ENCODE measurements around the gene RNF182.

The RNF182 gene

DNA sequence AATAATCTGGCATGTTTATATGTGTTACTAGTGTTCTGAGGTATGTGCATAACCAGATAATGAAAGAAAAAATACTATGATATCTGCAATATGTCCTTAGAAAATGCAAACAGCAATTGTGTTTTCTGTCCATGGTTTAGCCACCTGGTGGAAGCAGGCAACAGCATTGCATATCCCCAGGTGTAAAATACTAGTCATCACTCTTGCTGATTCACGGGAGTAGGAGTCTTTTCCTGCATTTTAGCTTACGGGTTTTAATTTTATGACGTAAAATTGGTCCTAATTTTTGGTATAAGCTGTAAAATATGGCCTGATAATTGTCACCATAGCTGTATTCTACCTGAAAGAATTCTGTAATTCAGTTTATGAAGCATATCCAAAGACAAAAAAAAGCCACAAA lies 2.5 kb downstream of the RNF182 start:
- Histone ChIP-seq H2AFZ (ENCODE audit: low read depth, low read length) (no peak overlapping the region), H4K20me1 (ENCODE audit: insufficient read depth, low read length) (no peaks in the 10 kb centered on the region; the same call in 1 of the 2 replicates), H3K4me3 (ENCODE audit: low read length) (no peak overlapping the region), H3K27me3 (ENCODE audit: low read depth, low read length) (no peaks in the 10 kb centered on the region), H3K27ac (ENCODE audit: low read length) (no peak overlapping the region), H3K9me3 (ENCODE audit: insufficient read depth, low read length) (no peaks in the 10 kb centered on the region), H3K36me3 (replicated peaks; ENCODE audit: low read depth, low read length) (peaks cover 22% of the 10 kb centered on the region), H3K79me2 (ENCODE audit: low read length) (peaks cover 71% of the 10 kb centered on the region), H3K4me2 (ENCODE audit: low read length) (no peak overlapping the region; the same call in 1 of the 2 replicates), H3K4me1 (ENCODE audit: low read length) (peaks cover 21% of the 10 kb centered on the region), H3K9ac (ENCODE audit: low read length) (no peak overlapping the region)
- no peak for TF ChIP-seq EZH2phosphoT487 (IDR thresholded peaks at IDR 0.05; ENCODE audit: low read depth)
- TF ChIP-seq, protein P1, sequence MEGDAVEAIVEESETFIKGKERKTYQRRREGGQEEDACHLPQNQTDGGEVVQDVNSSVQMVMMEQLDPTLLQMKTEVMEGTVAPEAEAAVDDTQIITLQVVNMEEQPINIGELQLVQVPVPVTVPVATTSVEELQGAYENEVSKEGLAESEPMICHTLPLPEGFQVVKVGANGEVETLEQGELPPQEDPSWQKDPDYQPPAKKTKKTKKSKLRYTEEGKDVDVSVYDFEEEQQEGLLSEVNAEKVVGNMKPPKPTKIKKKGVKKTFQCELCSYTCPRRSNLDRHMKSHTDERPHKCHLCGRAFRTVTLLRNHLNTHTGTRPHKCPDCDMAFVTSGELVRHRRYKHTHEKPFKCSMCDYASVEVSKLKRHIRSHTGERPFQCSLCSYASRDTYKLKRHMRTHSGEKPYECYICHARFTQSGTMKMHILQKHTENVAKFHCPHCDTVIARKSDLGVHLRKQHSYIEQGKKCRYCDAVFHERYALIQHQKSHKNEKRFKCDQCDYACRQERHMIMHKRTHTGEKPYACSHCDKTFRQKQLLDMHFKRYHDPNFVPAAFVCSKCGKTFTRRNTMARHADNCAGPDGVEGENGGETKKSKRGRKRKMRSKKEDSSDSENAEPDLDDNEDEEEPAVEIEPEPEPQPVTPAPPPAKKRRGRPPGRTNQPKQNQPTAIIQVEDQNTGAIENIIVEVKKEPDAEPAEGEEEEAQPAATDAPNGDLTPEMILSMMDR (IDR thresholded peaks at IDR 0.05; ENCODE audit: low read depth, low read length): no peak; the same call in 1 of the 2 replicates

DNA sequence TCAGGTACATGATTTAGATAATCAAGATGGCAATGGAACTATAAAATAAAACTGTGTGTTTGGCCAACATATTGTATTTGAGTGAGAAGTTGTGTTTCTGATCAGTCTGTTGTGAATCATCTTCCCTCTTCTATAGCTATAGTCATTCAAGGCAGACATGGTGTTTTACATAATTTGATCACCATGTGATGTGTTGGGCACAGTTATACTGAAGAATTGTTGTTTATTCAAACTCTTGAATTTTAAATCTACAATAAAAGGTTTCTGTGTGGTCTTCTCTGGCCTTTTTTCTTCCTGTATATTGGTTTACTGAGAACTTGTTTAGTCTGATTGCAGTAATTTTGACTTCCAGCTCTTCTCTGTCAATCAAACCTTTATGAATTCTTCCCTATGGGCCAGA lies 4.4 kb downstream of the RNF182 start:
- H4K20me1 ChIP-seq (ENCODE audit: insufficient read depth, low read length): no peaks in the 10 kb centered on the region; the same call in 1 of the 2 replicates
- peaks cover 80% of the 10 kb centered on the region for H3K79me2 ChIP-seq (ENCODE audit: low read length)
- H3K36me3 ChIP-seq (replicated peaks; ENCODE audit: low read depth, low read length): peaks cover 23% of the 10 kb centered on the region
- no peaks in the 10 kb centered on the region for H3K27me3 ChIP-seq (ENCODE audit: low read depth, low read length)
- H3K9me3 ChIP-seq (ENCODE audit: insufficient read depth, low read length): no peaks in the 10 kb centered on the region
- TF ChIP-seq, protein P1 (IDR thresholded peaks at IDR 0.05; ENCODE audit: low read depth, low read length): no peak
- no peak for TF ChIP-seq EZH2phosphoT487 (IDR thresholded peaks at IDR 0.05; ENCODE audit: low read depth)
- no peak overlapping the region for H2AFZ ChIP-seq (ENCODE audit: low read depth, low read length)
- peaks cover 4% of the 10 kb centered on the region; the same call in 1 of the 2 replicates for H3K4me1 ChIP-seq (ENCODE audit: low read length)
- no peak overlapping the region for H3K9ac ChIP-seq (ENCODE audit: low read length)
- H3K27ac ChIP-seq (ENCODE audit: low read length): no peak overlapping the region
- H3K4me3 ChIP-seq (ENCODE audit: low read length): no peak overlapping the region
- no peak overlapping the region for H3K4me2 ChIP-seq (ENCODE audit: low read length)

DNA sequence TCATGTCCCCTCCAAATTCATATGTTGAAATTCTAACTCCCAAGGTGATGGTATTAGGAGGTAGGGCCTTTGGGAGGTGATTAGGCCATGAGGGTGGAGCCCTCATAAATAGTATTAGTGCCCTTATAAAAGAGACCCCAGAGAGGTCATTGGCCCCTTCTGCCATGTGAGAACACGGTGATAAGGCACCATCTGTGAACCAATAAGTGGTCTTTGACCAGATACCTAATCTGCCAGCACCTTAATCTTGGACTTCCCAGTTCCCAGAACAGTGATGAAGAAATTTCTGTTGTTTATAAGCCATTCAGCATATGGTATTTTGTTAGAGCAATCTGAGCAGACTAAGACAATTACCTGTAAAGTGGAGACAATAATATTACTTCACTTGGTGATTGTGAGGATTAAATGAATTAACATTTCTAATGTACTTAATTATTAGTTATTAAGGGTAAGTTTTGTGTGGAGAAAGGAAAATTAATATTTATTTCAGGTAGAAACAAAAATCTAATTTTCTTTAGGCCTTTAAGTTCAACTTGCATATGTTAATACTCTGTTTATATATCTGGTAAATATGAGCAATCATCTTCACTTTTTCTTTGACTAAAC lies 7.1 kb downstream of the RNF182 start:
- no peaks in the 10 kb centered on the region for H3K27me3 ChIP-seq (ENCODE audit: low read depth, low read length)
- H3K4me1 ChIP-seq (ENCODE audit: low read length): no peaks in the 10 kb centered on the region
- H3K27ac ChIP-seq (ENCODE audit: low read length): no peak overlapping the region
- H3K4me3 ChIP-seq (ENCODE audit: low read length): no peak overlapping the region
- peaks cover 84% of the 10 kb centered on the region for H3K79me2 ChIP-seq (ENCODE audit: low read length)
- TF ChIP-seq, protein P1 (IDR thresholded peaks at IDR 0.05; ENCODE audit: low read depth, low read length): no peak
- no peak for TF ChIP-seq EZH2phosphoT487 (IDR thresholded peaks at IDR 0.05; ENCODE audit: low read depth)
- H3K9me3 ChIP-seq (ENCODE audit: insufficient read depth, low read length): no peaks in the 10 kb centered on the region
- no peak overlapping the region for H3K4me2 ChIP-seq (ENCODE audit: low read length)
- H4K20me1 ChIP-seq (ENCODE audit: insufficient read depth, low read length): no peaks in the 10 kb centered on the region; the same call in 1 of the 2 replicates
- no peak overlapping the region for H3K9ac ChIP-seq (ENCODE audit: low read length)
- peaks cover 21% of the 10 kb centered on the region for H3K36me3 ChIP-seq (replicated peaks; ENCODE audit: low read depth, low read length)
- no peak overlapping the region for H2AFZ ChIP-seq (ENCODE audit: low read depth, low read length)

DNA sequence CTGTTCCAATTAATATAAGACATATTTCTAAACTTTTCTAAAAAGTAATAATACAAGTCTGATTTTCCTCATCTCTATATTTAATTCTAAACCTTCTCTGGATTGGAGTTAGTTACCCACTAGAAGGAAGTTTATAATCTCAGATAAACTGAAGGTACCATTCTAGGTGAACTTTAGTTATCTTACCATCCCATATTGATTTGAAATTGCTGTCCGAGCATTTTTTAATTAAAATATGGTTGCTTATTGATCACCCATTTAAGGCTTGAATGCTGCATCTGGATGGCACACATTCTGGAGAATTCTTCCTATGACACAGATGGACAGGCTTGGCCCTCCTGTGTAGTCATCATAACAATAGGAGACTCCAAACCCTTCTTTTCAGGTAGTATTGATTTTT lies 8.0 kb downstream of the RNF182 start:
- H4K20me1 ChIP-seq (ENCODE audit: insufficient read depth, low read length): peaks cover 5% of the 10 kb centered on the region; the same call in 1 of the 2 replicates
- H3K79me2 ChIP-seq (ENCODE audit: low read length): peaks cover 83% of the 10 kb centered on the region
- H3K27ac ChIP-seq (ENCODE audit: low read length): no peak overlapping the region
- no peak overlapping the region for H3K4me3 ChIP-seq (ENCODE audit: low read length)
- H3K4me1 ChIP-seq (ENCODE audit: low read length): no peaks in the 10 kb centered on the region
- H3K36me3 ChIP-seq (replicated peaks; ENCODE audit: low read depth, low read length): peaks cover 13% of the 10 kb centered on the region
- H3K27me3 ChIP-seq (ENCODE audit: low read depth, low read length): no peaks in the 10 kb centered on the region
- H2AFZ ChIP-seq (ENCODE audit: low read depth, low read length): no peak overlapping the region
- TF ChIP-seq, protein P1 (IDR thresholded peaks at IDR 0.05; ENCODE audit: low read depth, low read length): no peak
- H3K9ac ChIP-seq (ENCODE audit: low read length): no peak overlapping the region
- no peak overlapping the region for H3K4me2 ChIP-seq (ENCODE audit: low read length)
- H3K9me3 ChIP-seq (ENCODE audit: insufficient read depth, low read length): no peaks in the 10 kb centered on the region

Data from OCI-LY3 (cell line).